Left hindlimb (tissue), 1 donor: ENCODE data around the gene HNRNPF.
"Not testable (repeated sequence)": the region's sequence is repeated elsewhere in the genome, so short reads cannot be mapped to it uniquely, and the experiment has no call there.

Experiments
- DNase-seq: peaks from one replicate; pipeline ENCODE4 v3.0.0-alpha.2; 2018

The HNRNPF gene

GRCh38 chr10:43395571-43396060, 13.4 kb downstream of the HNRNPF start:
- DNase-seq = no peak

GRCh38 chr10:43394868-43395267, 14.1 kb downstream of the HNRNPF start:
- DNase-seq = no peak

- no peak for DNase-seq
These were observed 15.2 kb downstream of the HNRNPF start for GRCh38 chr10:43393606-43394360.

GRCh38 chr10:43393186-43393585, 15.8 kb downstream of the HNRNPF start:
- DNase-seq = not testable (repeated sequence)

- no peak for DNase-seq
These were observed 16.2 kb downstream of the HNRNPF start for GRCh38 chr10:43392748-43393147.

- DNase-seq = no peak
These were observed 17.5 kb downstream of the HNRNPF start for GRCh38 chr10:43391496-43391895.

- DNase-seq = no peak
These were observed 18.2 kb downstream of the HNRNPF start for GRCh38 chr10:43390759-43391158.

GRCh38 chr10:43390333-43390732, 18.7 kb downstream of the HNRNPF start:
- no peak for DNase-seq

- no peak for DNase-seq
These were observed 19.1 kb downstream of the HNRNPF start for GRCh38 chr10:43389867-43390266.

GRCh38 chr10:43387678-43388032, 21.3 kb downstream of the HNRNPF start:
- no peak for DNase-seq

- DNase-seq = no peak
These were observed 21.9 kb downstream of the HNRNPF start for GRCh38 chr10:43386981-43387677.

GRCh38 chr10:43386549-43386948, 22.4 kb downstream of the HNRNPF start:
- DNase-seq = no peak

GRCh38 chr10:43385412-43386004, 23.5 kb downstream of the HNRNPF start:
- no peak for DNase-seq

GRCh38 chr10:43384252-43385221, 24.4 kb downstream of the HNRNPF start:
- no peak for DNase-seq

GRCh38 chr10:43383204-43383971, 25.6 kb downstream of the HNRNPF start:
- DNase-seq = no peak

- DNase-seq = no peak
These were observed 28.3 kb downstream of the HNRNPF start for GRCh38 chr10:43380610-43381222.

- DNase-seq = no peak
These were observed 31.5 kb downstream of the HNRNPF start for GRCh38 chr10:43377424-43377883.

GRCh38 chr10:43376828-43377423, 32.1 kb downstream of the HNRNPF start:
- DNase-seq = no peak

- DNase-seq = no peak
These were observed 32.8 kb downstream of the HNRNPF start for GRCh38 chr10:43376046-43376635.

- no peak for DNase-seq
These were observed 33.5 kb downstream of the HNRNPF start for GRCh38 chr10:43375401-43376020.
